Right atrium auricular region (tissue), 2 donors: ENCODE data around the gene LILRA6. TPM values are rescaled to one million over a fixed set of nuclear protein-coding genes. Genes with fewer than 3 reads are reported as not detected.
A peak's percentile ranks its signal among the peaks of the same experiment; 100 is the strongest.
"Not testable (repeated sequence)": the region's sequence is repeated elsewhere in the genome, so short reads cannot be mapped to it uniquely, and the experiment has no call there.

Source experiments
- DNase-seq: peaks from one replicate; pipeline ENCODE4 v3.0.0-alpha.2; 2019; ENCODE audit warnings: low spot score
- H3K27ac ChIP-seq, 2 donors: fragments of 200-600 bp; sonication (generic); 1 replicate in 1 of 2; 2 replicates in 1 of 2; pipeline ENCODE4 v1.5.1; 2016 to 2019
- H3K27me3 ChIP-seq, 2 donors: fragments of 200-600 bp; sonication (generic); one replicate each; pipeline versions ENCODE4 v1.5.1 to v1.6.0; 2017 to 2019
- H3K36me3 ChIP-seq: fragments of 200-600 bp; sonication (generic); one replicate; pipeline ENCODE4 v1.5.1; 2016
- H3K4me1 ChIP-seq, 2 donors: fragments of 200-600 bp; sonication (generic); one replicate each; pipeline versions ENCODE4 v1.5.1 to v1.6.0; 2017 to 2019
- H3K4me3 ChIP-seq, 2 donors: fragments of 200-600 bp; sonication (generic); 1 replicate in 1 of 2; 2 replicates in 1 of 2; pipeline ENCODE4 v1.5.1; 2017 to 2019; ENCODE audit warnings: mild to moderate bottlenecking in 1 of 2, moderate library complexity in 1 of 2
- H3K9me3 ChIP-seq, 2 donors: fragments of 200-600 bp; sonication (generic); one replicate each; pipeline ENCODE4 v1.5.1; 2019
- total RNA-seq, 2 donors: library from RNA; depleted of rRNA; stranded (reverse); fragments of >200 nt; gene quantifications; one replicate each; pipeline ENCODE4 v1.1.0, GENCODE V29; 2016
- TF ChIP-seq, protein P1 (sequence below), 2 donors: fragments of 200-600 bp; sonication (generic); IDR thresholded peaks; one replicate each; pipeline ENCODE4 v1.5.1; 2019; ENCODE audit warnings: antibody characterized with exemption in 2 of 2

Gene LILRA6
- total RNA-seq, 2 donors from 2014 or later = 1.7 TPM; not detected in 1

DNA sequence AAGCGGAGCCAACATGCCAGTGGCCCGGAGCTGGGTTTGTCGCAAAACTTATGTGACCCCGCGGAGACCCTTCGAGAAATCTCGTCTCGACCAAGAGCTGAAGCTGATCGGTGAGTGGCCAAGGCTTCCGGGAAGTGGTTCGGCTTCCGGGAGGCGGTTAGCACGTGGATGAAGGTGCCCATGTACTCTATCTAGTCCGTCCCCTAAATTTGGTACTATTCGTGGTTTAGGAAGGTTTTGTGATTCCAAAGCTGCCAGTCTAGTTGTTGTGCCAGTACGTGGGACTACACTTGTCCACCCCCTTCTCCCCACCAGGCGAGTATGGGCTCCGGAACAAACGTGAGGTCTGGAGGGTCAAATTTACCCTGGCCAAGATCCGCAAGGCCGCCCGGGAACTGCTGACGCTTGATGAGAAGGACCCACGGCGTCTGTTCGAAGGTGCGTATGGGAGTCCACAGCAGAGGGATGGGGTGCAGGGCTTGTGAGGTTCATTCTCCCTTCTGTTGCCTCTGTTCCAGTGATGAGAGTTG is 41.4 kb downstream of the LILRA6 start:
- peaks cover 51% of the 10 kb centered on the region for H3K36me3 ChIP-seq
- H3K4me1 ChIP-seq = peaks cover 0 to 57% of the 10 kb centered on the region in 2 donors
- H3K4me3 ChIP-seq = peak overlapping the region; percentile 73
- DNase-seq = no peak
- no peaks in the 10 kb centered on the region for H3K9me3 ChIP-seq
- no peaks in the 10 kb centered on the region for H3K27me3 ChIP-seq
- TF ChIP-seq, protein P1, sequence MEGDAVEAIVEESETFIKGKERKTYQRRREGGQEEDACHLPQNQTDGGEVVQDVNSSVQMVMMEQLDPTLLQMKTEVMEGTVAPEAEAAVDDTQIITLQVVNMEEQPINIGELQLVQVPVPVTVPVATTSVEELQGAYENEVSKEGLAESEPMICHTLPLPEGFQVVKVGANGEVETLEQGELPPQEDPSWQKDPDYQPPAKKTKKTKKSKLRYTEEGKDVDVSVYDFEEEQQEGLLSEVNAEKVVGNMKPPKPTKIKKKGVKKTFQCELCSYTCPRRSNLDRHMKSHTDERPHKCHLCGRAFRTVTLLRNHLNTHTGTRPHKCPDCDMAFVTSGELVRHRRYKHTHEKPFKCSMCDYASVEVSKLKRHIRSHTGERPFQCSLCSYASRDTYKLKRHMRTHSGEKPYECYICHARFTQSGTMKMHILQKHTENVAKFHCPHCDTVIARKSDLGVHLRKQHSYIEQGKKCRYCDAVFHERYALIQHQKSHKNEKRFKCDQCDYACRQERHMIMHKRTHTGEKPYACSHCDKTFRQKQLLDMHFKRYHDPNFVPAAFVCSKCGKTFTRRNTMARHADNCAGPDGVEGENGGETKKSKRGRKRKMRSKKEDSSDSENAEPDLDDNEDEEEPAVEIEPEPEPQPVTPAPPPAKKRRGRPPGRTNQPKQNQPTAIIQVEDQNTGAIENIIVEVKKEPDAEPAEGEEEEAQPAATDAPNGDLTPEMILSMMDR (IDR thresholded peaks at IDR 0.05) = no peak
- H3K27ac ChIP-seq = peak overlapping the region; percentile 96 to 98

DNA sequence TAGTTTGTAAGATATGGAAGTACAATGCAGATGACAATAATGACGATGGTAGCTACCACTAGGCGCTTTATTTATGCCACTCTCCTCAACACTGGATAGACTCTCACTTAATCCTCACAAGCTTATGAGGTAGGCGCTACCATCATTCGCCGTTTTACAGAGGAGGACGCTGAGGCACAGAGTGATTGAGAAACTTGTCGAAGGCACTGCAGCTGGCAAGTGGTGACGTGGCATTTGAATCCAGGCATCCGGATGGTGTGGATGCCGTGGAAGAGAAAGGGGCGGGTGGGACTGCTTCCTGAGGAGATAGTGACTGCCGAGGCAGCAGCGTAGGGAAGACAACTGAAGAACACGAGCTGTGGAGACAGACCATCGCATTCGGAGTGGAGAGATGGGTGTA is 43.2 kb downstream of the LILRA6 start:
- Histone ChIP-seq H3K4me3 (no peak overlapping the region), H3K9me3 (no peaks in the 10 kb centered on the region), H3K27ac (peak overlapping the region in 1 of 2 donors; percentile 98), H3K4me1 (peaks cover 0 to 38% of the 10 kb centered on the region in 2 donors), H3K36me3 (peaks cover 33% of the 10 kb centered on the region), H3K27me3 (no peaks in the 10 kb centered on the region)
- TF ChIP-seq, protein P1 (IDR thresholded peaks at IDR 0.05) = no peak
- no peak for DNase-seq

DNA sequence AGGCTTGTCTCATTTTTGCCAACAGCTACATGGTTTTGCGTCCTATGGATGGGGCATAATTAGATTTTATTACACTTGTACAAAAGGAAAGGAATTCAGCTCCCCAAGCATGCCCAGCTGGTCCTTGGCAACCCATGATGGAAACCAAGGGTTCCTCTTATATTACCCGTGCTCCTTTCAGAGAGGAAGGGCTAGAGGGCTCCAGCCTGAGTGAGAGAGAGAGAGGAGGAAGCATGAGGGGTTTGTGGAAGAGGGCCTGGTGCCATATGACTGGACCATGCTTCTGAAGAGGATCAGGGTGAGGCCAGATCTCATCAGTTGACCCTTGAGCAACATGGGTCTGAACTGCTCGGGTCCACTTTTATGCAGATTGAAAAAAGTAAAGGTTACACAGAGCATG is 45.5 kb downstream of the LILRA6 start:
- Histone ChIP-seq H3K4me1 (peaks cover 0 to 19% of the 10 kb centered on the region in 2 donors), H3K4me3 (no peak overlapping the region), H3K27me3 (no peaks in the 10 kb centered on the region), H3K36me3 (peaks cover 24% of the 10 kb centered on the region), H3K9me3 (no peaks in the 10 kb centered on the region), H3K27ac (no peak overlapping the region)
- DNase-seq = no peak
- TF ChIP-seq, protein P1 (IDR thresholded peaks at IDR 0.05) = no peak

DNA sequence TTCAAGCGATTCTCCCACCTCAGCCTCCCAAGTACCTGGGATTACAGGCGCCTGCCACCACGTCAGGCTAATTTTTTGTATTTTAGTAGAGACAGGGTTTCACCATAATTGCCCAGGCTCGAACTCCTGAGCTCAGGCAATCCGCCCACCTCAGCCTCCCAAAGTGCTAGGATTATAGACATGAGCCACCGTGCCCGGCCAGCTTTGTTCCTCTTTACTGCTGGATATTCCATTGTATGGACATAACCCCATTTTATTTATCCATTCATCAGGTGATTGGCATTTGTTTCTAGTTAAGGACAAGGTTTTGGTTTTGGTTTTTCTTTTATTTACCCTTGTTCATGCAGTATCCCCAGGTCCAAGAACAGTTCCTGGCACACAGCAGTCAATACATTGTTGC is 46.1 kb downstream of the LILRA6 start:
- H3K27ac ChIP-seq = no peak overlapping the region
- TF ChIP-seq, protein P1 (IDR thresholded peaks at IDR 0.05) = no peak

DNA sequence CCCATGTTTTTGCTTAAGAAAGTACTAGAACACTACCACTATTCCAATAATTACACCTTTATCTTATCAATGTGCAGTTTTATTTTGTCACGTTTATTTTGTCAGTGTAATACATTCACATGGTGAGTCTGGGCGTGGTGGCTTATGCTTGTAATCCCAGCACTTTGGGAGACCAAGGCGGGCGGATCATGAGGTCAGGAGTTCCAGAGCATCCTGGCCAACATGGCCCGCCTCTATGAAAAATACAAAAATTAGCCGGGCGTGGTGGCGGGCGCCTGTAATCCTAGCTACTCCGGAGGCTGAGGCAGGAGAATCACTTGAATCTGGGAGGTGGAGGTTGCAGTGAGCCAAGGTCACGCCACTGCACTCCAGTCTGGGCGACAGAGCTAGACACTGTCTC is 48.1 kb downstream of the LILRA6 start:
- DNase-seq = not testable (repeated sequence)

More for the DNA sequence above, 46.1 kb downstream of the LILRA6 start:
- Histone ChIP-seq H3K9me3 (no peaks in the 10 kb centered on the region), H3K4me3 (no peak overlapping the region), H3K36me3 (peaks cover 18% of the 10 kb centered on the region), H3K4me1 (peaks cover 0 to 19% of the 10 kb centered on the region in 2 donors), H3K27me3 (no peaks in the 10 kb centered on the region)
- no peak for DNase-seq

DNA sequence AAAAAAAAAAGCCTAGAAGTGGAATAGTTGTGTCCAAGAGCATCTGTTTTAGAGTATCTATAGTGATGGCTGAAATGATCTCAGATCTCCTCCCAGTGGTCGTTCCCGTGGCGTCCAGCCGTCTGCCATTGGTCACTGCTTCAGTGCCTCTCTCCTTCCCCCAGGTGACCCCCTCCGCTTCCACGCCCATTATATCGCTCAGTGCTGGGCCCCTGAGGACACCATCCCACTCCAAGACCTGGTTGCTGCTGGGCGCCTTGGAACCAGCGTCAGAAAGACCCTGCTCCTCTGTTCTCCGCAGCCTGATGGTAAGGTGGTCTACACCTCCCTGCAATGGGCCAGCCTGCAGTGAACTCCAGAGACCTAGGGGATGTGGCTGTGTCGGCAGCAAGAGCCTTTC is 49.6 kb downstream of the LILRA6 start:
- no peaks in the 10 kb centered on the region for H3K27me3 ChIP-seq
- no peak overlapping the region for H3K27ac ChIP-seq
- no peaks in the 10 kb centered on the region for H3K9me3 ChIP-seq
- TF ChIP-seq, protein P1 (IDR thresholded peaks at IDR 0.05) = no peak
- no peak for DNase-seq
- H3K36me3 ChIP-seq = peaks cover 15% of the 10 kb centered on the region
- H3K4me1 ChIP-seq = peaks cover 0 to 23% of the 10 kb centered on the region in 2 donors
- no peak overlapping the region for H3K4me3 ChIP-seq

More for the DNA sequence above, 48.1 kb downstream of the LILRA6 start:
- H3K27me3 ChIP-seq, H3K27ac ChIP-seq, H3K9me3 ChIP-seq, H3K4me3 ChIP-seq: not testable (repeated sequence)
- Histone ChIP-seq H3K36me3 (peaks cover 15% of the 10 kb centered on the region), H3K4me1 (peaks cover 0 to 13% of the 10 kb centered on the region in 2 donors)
